GM19467 (cell line): Measurements from ENCODE around the gene LRRC74A.

Source experiments
- ATAC-seq: cut with Tn5 transposase; IDR thresholded peaks from one replicate; pipeline ENCODE4 v1.9.1; 2021; ENCODE audit warnings: mild to moderate bottlenecking, moderate library complexity; ENCODE audit not compliant: unreplicated experiment

Gene LRRC74A

GRCh38 chr14:76826122-76826521 is at the start of gene LRRC74A:
TSS of gene LRRC74A (plus strand) at chr14:76826408. CDS start at chr14:76826698, 290 bp downstream.
- ATAC-seq, result no peak

GRCh38 chr14:76776428-76777251 is 49.6 kb upstream of the LRRC74A start:
- no peak for ATAC-seq

GRCh38 chr14:76777721-76778120 is 48.5 kb upstream of the LRRC74A start:
- no peak for ATAC-seq

- no peak for ATAC-seq
Measured at GRCh38 chr14:76778546-76779215, 47.5 kb upstream of the LRRC74A start.

- ATAC-seq, result no peak
Measured at GRCh38 chr14:76779221-76780057, 46.8 kb upstream of the LRRC74A start.

- ATAC-seq, result no peak
Measured at GRCh38 chr14:76780058-76780345, 46.2 kb upstream of the LRRC74A start.

- no peak for ATAC-seq
Measured at GRCh38 chr14:76780360-76780759, 45.8 kb upstream of the LRRC74A start.

GRCh38 chr14:76780875-76781647 is 45.1 kb upstream of the LRRC74A start:
- ATAC-seq, result no peak

GRCh38 chr14:76781648-76782051 is 44.6 kb upstream of the LRRC74A start:
- ATAC-seq, result no peak

GRCh38 chr14:76782115-76782884 is 43.9 kb upstream of the LRRC74A start:
- ATAC-seq, result no peak

- ATAC-seq, result no peak
Measured at GRCh38 chr14:76782885-76783566, 43.2 kb upstream of the LRRC74A start.

- no peak for ATAC-seq
Measured at GRCh38 chr14:76784266-76784874, 41.8 kb upstream of the LRRC74A start.

- ATAC-seq, result peak; percentile 76
Measured at GRCh38 chr14:76784881-76785280, 41.3 kb upstream of the LRRC74A start.

- ATAC-seq, result no peak
Measured at GRCh38 chr14:76786601-76787000, 39.6 kb upstream of the LRRC74A start.

- no peak for ATAC-seq
Measured at GRCh38 chr14:76792422-76792821, 33.8 kb upstream of the LRRC74A start.

GRCh38 chr14:76793324-76793723 is 32.9 kb upstream of the LRRC74A start:
- ATAC-seq, result no peak

- ATAC-seq, result no peak
Measured at GRCh38 chr14:76793956-76794355, 32.3 kb upstream of the LRRC74A start.

GRCh38 chr14:76806446-76806845 is 19.8 kb upstream of the LRRC74A start:
- ATAC-seq, result no peak

- ATAC-seq, result no peak
Measured at GRCh38 chr14:76808011-76808410, 18.2 kb upstream of the LRRC74A start.
